HG03460 (cell line): Measurements from ENCODE around the gene C15orf40.

Source experiments
- ATAC-seq: cut with Tn5 transposase; IDR thresholded peaks from one replicate; pipeline ENCODE4 v1.9.1; 2021; ENCODE audit not compliant: unreplicated experiment

C15orf40 gene

GRCh38 chr15:82995076-82995475 is 16.4 kb downstream of the C15orf40 start:
- ATAC-seq, result no peak

- no peak for ATAC-seq
Observed at GRCh38 chr15:82993144-82993543, 18.3 kb downstream of the C15orf40 start.

GRCh38 chr15:82992436-82992998 is 18.9 kb downstream of the C15orf40 start:
- ATAC-seq, result no peak

GRCh38 chr15:82986442-82986780 is 25.0 kb downstream of the C15orf40 start:
- ATAC-seq, result peak; percentile 24

GRCh38 chr15:82985688-82986441 is 25.6 kb downstream of the C15orf40 start, which contains the start of gene RAMAC:
TSS of gene RAMAC (plus strand) at chr15:82986210. CDS start at chr15:82989019, 2,809 bp downstream.
- ATAC-seq, result peak; percentile 96

- no peak for ATAC-seq
Observed at GRCh38 chr15:82980981-82981380, 30.5 kb downstream of the C15orf40 start.

GRCh38 chr15:82979726-82980125 is 31.7 kb downstream of the C15orf40 start:
- ATAC-seq, result no peak

- ATAC-seq, result no peak
Observed at GRCh38 chr15:82978438-82978837, 33.0 kb downstream of the C15orf40 start.

- no peak for ATAC-seq
Observed at GRCh38 chr15:82977076-82977475, 34.4 kb downstream of the C15orf40 start.

- ATAC-seq, result no peak
Observed at GRCh38 chr15:82972990-82973389, 38.4 kb downstream of the C15orf40 start.

- ATAC-seq, result no peak
Observed at GRCh38 chr15:82971218-82971984, 40.0 kb downstream of the C15orf40 start.

GRCh38 chr15:82970696-82971095 is 40.7 kb downstream of the C15orf40 start:
- ATAC-seq, result no peak

GRCh38 chr15:82970078-82970686 is 41.3 kb downstream of the C15orf40 start:
- ATAC-seq, result no peak

GRCh38 chr15:82969353-82969752 is 42.1 kb downstream of the C15orf40 start:
- ATAC-seq, result no peak

- ATAC-seq, result no peak
Observed at GRCh38 chr15:82968066-82968465, 43.4 kb downstream of the C15orf40 start.

GRCh38 chr15:82966671-82967071 is 44.8 kb downstream of the C15orf40 start:
- peak; percentile 85 for ATAC-seq

GRCh38 chr15:82964890-82965289 is 46.5 kb downstream of the C15orf40 start:
- ATAC-seq, result no peak

- no peak for ATAC-seq
Observed at GRCh38 chr15:82963471-82964341, 47.7 kb downstream of the C15orf40 start.

- ATAC-seq, result no peak
Observed at GRCh38 chr15:82960766-82961165, 50.7 kb downstream of the C15orf40 start.

GRCh38 chr15:82959423-82959822 is 52.0 kb downstream of the C15orf40 start:
- no peak for ATAC-seq

GRCh38 chr15:82958638-82959037 is 52.8 kb downstream of the C15orf40 start:
- no peak for ATAC-seq
